AG09309 (cell line): ENCODE results near the gene KCNAB2.

Experiments used
- DNase-seq: peaks from one replicate; pipeline ENCODE4 v3.0.0-alpha.2; 2010; ENCODE audit warnings: low read depth
- H3K4me3 ChIP-seq: 2 replicates; pipeline ENCODE4 v1.5.1; 2011; ENCODE audit warnings: mild to moderate bottlenecking, low read depth, low read length, moderate library complexity; ENCODE audit not compliant: control insufficient read depth
- TF ChIP-seq, protein P1 (sequence below): IDR thresholded peaks from 2 replicates; pipeline ENCODE4 v1.5.1; 2011; ENCODE audit warnings: mild to moderate bottlenecking, low read depth, low read length, inconsistent platforms; ENCODE audit not compliant: insufficient read depth, control insufficient read depth; ENCODE audit errors: missing control alignments

Gene KCNAB2

DNA sequence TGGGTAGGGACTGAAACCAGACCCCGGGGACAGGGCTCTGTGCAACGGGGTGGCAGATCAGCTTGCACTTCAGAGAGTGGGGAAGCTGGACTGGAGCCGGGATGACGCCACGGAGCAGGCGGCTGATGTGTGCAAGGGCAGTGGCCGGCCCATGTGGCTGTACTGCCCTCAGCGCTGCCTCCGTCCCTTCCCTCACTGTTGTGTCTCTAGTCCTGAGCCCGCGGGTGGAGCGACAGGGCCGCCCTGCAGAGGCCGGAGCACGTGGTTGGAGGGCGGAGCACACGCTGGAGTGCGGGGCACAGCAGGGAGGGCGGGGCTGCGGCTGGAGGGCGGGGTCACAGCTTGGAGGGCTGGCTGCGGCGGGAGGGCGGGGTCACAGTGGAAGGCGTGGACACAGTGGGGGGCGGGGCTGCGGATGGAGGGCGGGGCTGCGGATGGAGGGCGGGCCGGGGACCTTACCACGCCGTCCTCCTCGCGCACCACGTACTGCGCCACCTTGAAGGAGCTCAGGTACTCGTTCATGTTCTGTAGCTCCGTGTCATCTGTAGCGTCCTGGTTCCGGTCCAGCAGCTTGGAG is 82.0 kb downstream of the KCNAB2 start:
- DNase-seq, result no peak
- H3K4me3 ChIP-seq, result no peak overlapping the region
- TF ChIP-seq, protein P1, sequence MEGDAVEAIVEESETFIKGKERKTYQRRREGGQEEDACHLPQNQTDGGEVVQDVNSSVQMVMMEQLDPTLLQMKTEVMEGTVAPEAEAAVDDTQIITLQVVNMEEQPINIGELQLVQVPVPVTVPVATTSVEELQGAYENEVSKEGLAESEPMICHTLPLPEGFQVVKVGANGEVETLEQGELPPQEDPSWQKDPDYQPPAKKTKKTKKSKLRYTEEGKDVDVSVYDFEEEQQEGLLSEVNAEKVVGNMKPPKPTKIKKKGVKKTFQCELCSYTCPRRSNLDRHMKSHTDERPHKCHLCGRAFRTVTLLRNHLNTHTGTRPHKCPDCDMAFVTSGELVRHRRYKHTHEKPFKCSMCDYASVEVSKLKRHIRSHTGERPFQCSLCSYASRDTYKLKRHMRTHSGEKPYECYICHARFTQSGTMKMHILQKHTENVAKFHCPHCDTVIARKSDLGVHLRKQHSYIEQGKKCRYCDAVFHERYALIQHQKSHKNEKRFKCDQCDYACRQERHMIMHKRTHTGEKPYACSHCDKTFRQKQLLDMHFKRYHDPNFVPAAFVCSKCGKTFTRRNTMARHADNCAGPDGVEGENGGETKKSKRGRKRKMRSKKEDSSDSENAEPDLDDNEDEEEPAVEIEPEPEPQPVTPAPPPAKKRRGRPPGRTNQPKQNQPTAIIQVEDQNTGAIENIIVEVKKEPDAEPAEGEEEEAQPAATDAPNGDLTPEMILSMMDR, result no peak

GRCh38 chr1:6128276-6129081 is 82.8 kb downstream of the KCNAB2 start:
- no peak overlapping the region for H3K4me3 ChIP-seq
- TF ChIP-seq, protein P1, result no peak

DNA sequence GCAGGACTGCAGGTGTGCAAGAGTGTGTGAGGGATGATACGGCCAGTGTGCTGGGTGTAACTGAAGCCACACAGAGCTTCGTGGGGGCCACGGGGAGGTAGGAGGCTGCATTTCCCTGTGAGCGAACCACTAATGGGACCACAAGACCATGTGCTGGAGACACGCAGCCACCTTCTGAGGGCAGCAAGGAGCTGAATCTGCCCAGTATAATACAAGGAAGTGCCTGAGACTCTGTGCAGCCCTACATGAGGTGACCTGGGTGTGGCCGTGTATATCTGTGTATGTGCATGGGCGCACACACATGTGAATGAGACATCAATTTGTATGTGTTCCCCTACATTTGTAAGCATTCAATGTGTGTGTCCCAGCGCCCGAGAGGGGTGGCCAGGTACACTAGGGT is 83.6 kb downstream of the KCNAB2 start:
- TF ChIP-seq, protein P1, result no peak
- H3K4me3 ChIP-seq, result no peak overlapping the region
- DNase-seq, result no peak

More at GRCh38 chr1:6128276-6129081, 82.8 kb downstream of the KCNAB2 start:
- no peak for DNase-seq

DNA sequence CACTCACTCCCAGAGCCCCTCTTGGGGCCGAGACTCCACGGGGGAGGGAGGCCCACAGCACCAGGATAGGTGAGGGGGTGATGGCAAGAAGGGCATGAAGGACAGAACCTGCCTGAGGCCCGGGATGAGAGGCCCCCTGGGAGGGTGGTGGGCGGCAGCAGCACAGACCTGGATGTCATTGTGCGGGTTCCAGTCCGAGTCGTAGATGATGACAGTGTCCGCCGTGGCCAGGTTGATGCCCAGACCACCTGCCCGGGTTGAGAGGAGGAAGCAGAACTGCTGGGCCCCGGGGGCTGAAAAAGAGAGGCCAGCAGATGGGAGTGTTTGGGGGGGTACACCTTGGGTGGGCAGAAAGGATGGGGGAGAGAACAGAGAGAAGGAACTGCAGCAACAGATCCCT is 84.3 kb downstream of the KCNAB2 start:
- TF ChIP-seq, protein P1, result no peak
- DNase-seq, result no peak
- no peak overlapping the region for H3K4me3 ChIP-seq

- H3K4me3 ChIP-seq, result no peak overlapping the region
- no peak for DNase-seq
- TF ChIP-seq, protein P1, result no peak
Observed at GRCh38 chr1:6130596-6130995, 84.9 kb downstream of the KCNAB2 start.

- DNase-seq, result no peak
- TF ChIP-seq, protein P1, result no peak
- H3K4me3 ChIP-seq, result no peak overlapping the region
Observed at GRCh38 chr1:6131561-6131960, 85.9 kb downstream of the KCNAB2 start.
